Activated T-cell treated with anti-CD3 and anti-CD28 coated beads, Interleukin-2, amount 50 U/mL, for 48 hours (primary cell): Measurements from ENCODE around the gene SDHB.
A peak's percentile ranks its signal among the peaks of the same experiment; 100 is the strongest.

Experiments
- DNase-seq, 2 experiments: peaks; one replicate each; pipeline ENCODE4 v3.0.0-alpha.2; 2020

The SDHB gene

GRCh38 chr1:17053685-17054410 is at the start of gene SDHB:
TSS of gene SDHB (minus strand) at chr1:17054032. CDS start at chr1:17054019, 13 bp downstream.
- DNase-seq = peak; percentile 100

GRCh38 chr1:17102232-17102631 is 48.4 kb upstream of the SDHB start:
- DNase-seq = no peak

GRCh38 chr1:17101261-17101660 is 47.4 kb upstream of the SDHB start:
- no peak for DNase-seq

- DNase-seq = no peak
These were observed 45.9 kb upstream of the SDHB start for GRCh38 chr1:17099616-17100340.

- DNase-seq = no peak
These were observed 44.9 kb upstream of the SDHB start for GRCh38 chr1:17098446-17099317.

- DNase-seq = no peak
These were observed 44.0 kb upstream of the SDHB start for GRCh38 chr1:17097787-17098186.

- DNase-seq = no peak
These were observed 43.3 kb upstream of the SDHB start for GRCh38 chr1:17097147-17097546.

- DNase-seq = no peak
These were observed 42.8 kb upstream of the SDHB start for GRCh38 chr1:17096584-17096983.

- no peak for DNase-seq
These were observed 41.3 kb upstream of the SDHB start for GRCh38 chr1:17095141-17095540.

GRCh38 chr1:17094664-17095063 is 40.8 kb upstream of the SDHB start:
- no peak for DNase-seq

GRCh38 chr1:17093822-17094393 is 40.1 kb upstream of the SDHB start:
- DNase-seq = no peak

GRCh38 chr1:17091252-17091651 is 37.4 kb upstream of the SDHB start:
- DNase-seq = no peak

- DNase-seq = no peak
These were observed 35.7 kb upstream of the SDHB start for GRCh38 chr1:17089506-17089905.

- DNase-seq = no peak
These were observed 32.9 kb upstream of the SDHB start for GRCh38 chr1:17086751-17087150.

- no peak for DNase-seq
These were observed 31.0 kb upstream of the SDHB start for GRCh38 chr1:17084787-17085186.

GRCh38 chr1:17082761-17083160 is 28.9 kb upstream of the SDHB start:
- no peak for DNase-seq

- DNase-seq = no peak
These were observed 27.6 kb upstream of the SDHB start for GRCh38 chr1:17081439-17081838.

- no peak for DNase-seq
These were observed 27.0 kb upstream of the SDHB start for GRCh38 chr1:17080880-17081279.

- DNase-seq = no peak
These were observed 26.4 kb upstream of the SDHB start for GRCh38 chr1:17080085-17080759.

GRCh38 chr1:17078991-17079868 is 25.4 kb upstream of the SDHB start:
- DNase-seq = no peak

- DNase-seq = peak; percentile 30 to 31
These were observed 21.8 kb upstream of the SDHB start for GRCh38 chr1:17075470-17076255.
